Upper lobe of left lung (tissue), 6 donors: ENCODE data around the gene IFI6. TPM values are rescaled to one million over a fixed set of nuclear protein-coding genes. Genes with fewer than 3 reads are reported as not detected.
A peak's percentile ranks its signal among the peaks of the same experiment; 100 is the strongest.

Source experiments
- ATAC-seq, 2 donors: fragments of 200-7000 bp; cut with Tn5 transposase; one replicate each; pipeline ENCODE4 v1.9.1; 2022; ENCODE audit warnings: mild to moderate bottlenecking in 2 of 2, moderate library complexity in 2 of 2; ENCODE audit not compliant: low FRiP score in 2 of 2
- DNase-seq, 2 donors: peaks; one replicate each; pipeline ENCODE4 v3.0.0-alpha.2; 2019 to 2020
- H3K27ac ChIP-seq, 4 donors: fragments of 200-600 bp; sonication (generic); one replicate each; pipeline ENCODE4 v1.5.1; 2016 to 2019
- H3K27me3 ChIP-seq, 4 donors: fragments of 200-600 bp; sonication (generic); one replicate each; pipeline ENCODE4 v1.5.1; 2017 to 2019
- H3K36me3 ChIP-seq, 4 donors: fragments of 200-600 bp; sonication (generic); one replicate each; pipeline ENCODE4 v1.5.1; 2016 to 2019
- H3K4me1 ChIP-seq, 4 donors: fragments of 200-600 bp; sonication (generic); one replicate each; pipeline ENCODE4 v1.5.1; 2018 to 2019
- H3K4me3 ChIP-seq, 4 donors: fragments of 200-600 bp; sonication (generic); one replicate each; pipeline ENCODE4 v1.5.1; 2017 to 2019; ENCODE audit warnings: mild to moderate bottlenecking in 2 of 4, moderate library complexity in 1 of 4
- H3K9me3 ChIP-seq, 4 donors: fragments of 200-600 bp; sonication (generic); one replicate each; pipeline ENCODE4 v1.5.1; 2018 to 2019
- CTCF ChIP-seq, 6 experiments: fragments of 450-650 bp in 4 of 6; fragments of 200-600 bp in 2 of 6; sonication (generic) in 2 of 6; IDR thresholded peaks; one replicate each; pipeline ENCODE4 v1.5.1; 2016 to 2019; ENCODE audit warnings: antibody characterized with exemption in 6 of 6
- EP300 ChIP-seq, 4 donors: sonication (generic); formaldehyde crosslinking; IDR thresholded peaks; one replicate each; pipeline ENCODE4 v1.5.1; 2017; ENCODE audit warnings: antibody characterized with exemption in 4 of 4, control low read depth in 2 of 4
- POLR2A ChIP-seq, 4 donors: fragments of 450-650 bp; IDR thresholded peaks; one replicate each; pipeline ENCODE4 v1.5.1; 2016 to 2017; ENCODE audit warnings: antibody characterized with exemption in 4 of 4, mild to moderate bottlenecking in 2 of 4
- POLR2AphosphoS5 ChIP-seq, 2 donors: sonication (generic); formaldehyde crosslinking; IDR thresholded peaks; one replicate each; pipeline ENCODE4 v1.5.1; 2017; ENCODE audit warnings: antibody characterized with exemption in 2 of 2
- WGBS, 2 donors: methylation state at CpG; one replicate each; pipeline ENCODE4 v1.1.5; 2017 to 2018; 5-methylcytosine and 5-hydroxymethylcytosine counted together
- total RNA-seq, 6 donors: library from RNA; depleted of rRNA in 4 of 6; stranded (reverse); fragments of >200 nt in 4 of 6; gene quantifications; one replicate each; pipeline versions ENCODE4 v1.1.0 to v1.2.1, GENCODE V29; 2016 to 2021
- donor health status: DM: no; HTN: no; CAD: no; lungs with moderate emphysema.
- donor health status: DM: no; HTN: yes; CAD: no; lungs with severe emphysema.

IFI6 gene
- total RNA-seq, 6 donors from 2014 or later, result 43.0 to 436 (median 277) TPM

GRCh38 chr1:27689423-27690173 lies 17.6 kb upstream of the IFI6 start:
- Histone ChIP-seq H3K4me1 (peaks cover 0 to 2% (median 0%) of the 10 kb centered on the region in 4 donors), H3K4me3 (no peak overlapping the region), H3K9me3 (no peaks in the 10 kb centered on the region), H3K36me3 (no peaks in the 10 kb centered on the region), H3K27me3 (no peaks in the 10 kb centered on the region), H3K27ac (peak overlapping the region in 1 of 4 donors; percentile 0)
- no peak for TF ChIP-seq POLR2AphosphoS5 (IDR thresholded peaks at IDR 0.05)
- TF ChIP-seq EP300 (IDR thresholded peaks at IDR 0.05), result no peak
- TF ChIP-seq POLR2A (IDR thresholded peaks at IDR 0.05), result no peak
- no peak for TF ChIP-seq CTCF (IDR thresholded peaks at IDR 0.05)
- WGBS, 2 donors, result 68 to 69% methylated on average over 4 of the region's 4 CpGs
- no peak for DNase-seq
- ATAC-seq, result peak in 1 of 2 donors; percentile 62

GRCh38 chr1:27687906-27688305 lies 15.9 kb upstream of the IFI6 start:
- Histone ChIP-seq H3K27me3 (no peaks in the 10 kb centered on the region), H3K9me3 (no peaks in the 10 kb centered on the region), H3K4me1 (peaks cover 0 to 2% (median 0%) of the 10 kb centered on the region in 4 donors), H3K36me3 (no peaks in the 10 kb centered on the region), H3K27ac (no peak overlapping the region), H3K4me3 (no peak overlapping the region)
- TF ChIP-seq CTCF (IDR thresholded peaks at IDR 0.05) (no peak), EP300 (IDR thresholded peaks at IDR 0.05) (no peak), POLR2A (IDR thresholded peaks at IDR 0.05) (no peak), POLR2AphosphoS5 (IDR thresholded peaks at IDR 0.05) (no peak)
- ATAC-seq (no peak), DNase-seq (no peak)
- 92 to 100% methylated on average over 3 to 5 of the region's 5 CpGs for WGBS, 2 donors

GRCh38 chr1:27686223-27686990 lies 14.4 kb upstream of the IFI6 start:
- Histone ChIP-seq H3K27ac (no peak overlapping the region), H3K9me3 (peaks cover 2 to 9% (median 7%) of the 10 kb centered on the region in 4 donors), H3K4me1 (peaks cover 0 to 2% (median 0%) of the 10 kb centered on the region in 4 donors), H3K27me3 (no peaks in the 10 kb centered on the region), H3K4me3 (no peak overlapping the region), H3K36me3 (no peaks in the 10 kb centered on the region)
- TF ChIP-seq POLR2A (IDR thresholded peaks at IDR 0.05) (no peak), CTCF (IDR thresholded peaks at IDR 0.05) (no peak), POLR2AphosphoS5 (IDR thresholded peaks at IDR 0.05) (no peak), EP300 (IDR thresholded peaks at IDR 0.05) (no peak)
- ATAC-seq (no peak), DNase-seq (peak in 1 of 2 donors; percentile 56)
- WGBS, 2 donors, result 46 to 82% methylated on average over 12 to 21 of the region's 21 CpGs

GRCh38 chr1:27684176-27684575 lies 12.2 kb upstream of the IFI6 start:
- no peak for TF ChIP-seq CTCF (IDR thresholded peaks at IDR 0.05)
- no peak for TF ChIP-seq EP300 (IDR thresholded peaks at IDR 0.05)
- TF ChIP-seq POLR2AphosphoS5 (IDR thresholded peaks at IDR 0.05), result no peak
- no peak for TF ChIP-seq POLR2A (IDR thresholded peaks at IDR 0.05)
- no peak for ATAC-seq
- no peak for DNase-seq
- Histone ChIP-seq H3K27ac (no peak overlapping the region), H3K9me3 (peaks cover 2 to 21% (median 18%) of the 10 kb centered on the region in 4 donors), H3K4me3 (no peak overlapping the region), H3K27me3 (no peaks in the 10 kb centered on the region), H3K36me3 (no peaks in the 10 kb centered on the region), H3K4me1 (peaks cover 0 to under 1% (median 0%) of the 10 kb centered on the region in 4 donors)
- WGBS, 2 donors, result 80 to 90% methylated on average over 2 of the region's 2 CpGs
